NOMO-1 treated with DMSO at 0.1 percent for 48 hours (cell line): ENCODE results near the gene ARMC9.
"Not testable (repeated sequence)": the region's sequence is repeated elsewhere in the genome, so short reads cannot be mapped to it uniquely, and the experiment has no call there.

Source experiments
- DNase-seq: peaks from one replicate; lab custom pipeline; 2025; ENCODE audit not compliant: unreplicated experiment; lab: John Stamatoyannopoulos, UW

Gene ARMC9

DNA sequence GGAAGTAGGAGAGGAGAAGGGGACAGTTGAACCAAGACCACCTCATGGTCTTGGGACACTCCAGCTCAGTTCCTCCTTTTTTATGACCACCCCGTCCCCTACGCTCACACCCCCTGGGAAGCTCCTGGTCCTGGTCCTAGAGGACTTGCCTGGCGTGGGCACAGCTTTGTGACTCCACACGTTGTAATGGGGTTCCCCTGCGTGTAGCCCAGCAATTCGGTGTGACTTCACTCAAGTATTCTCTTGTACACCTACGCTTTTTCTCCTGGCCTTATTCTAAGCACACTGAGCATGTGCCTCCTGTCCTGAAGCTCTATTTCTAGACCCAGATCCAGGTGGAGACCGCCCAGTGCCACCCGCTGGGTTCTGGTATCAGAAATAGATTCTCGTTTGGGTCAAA, 161.0 kb downstream of the ARMC9 start:
- DNase-seq = no peak

GRCh38 chr2:231359948-231360347, 161.5 kb downstream of the ARMC9 start:
- DNase-seq = no peak

GRCh38 chr2:231360401-231360800, 162.0 kb downstream of the ARMC9 start:
- no peak for DNase-seq

- DNase-seq = peak; percentile 51
Measured at GRCh38 chr2:231360881-231361371, 162.5 kb downstream of the ARMC9 start.

GRCh38 chr2:231361701-231362554, 163.5 kb downstream of the ARMC9 start:
- DNase-seq = peak; percentile 89

- peak; percentile 31 for DNase-seq
Measured at GRCh38 chr2:231362555-231363184, 164.2 kb downstream of the ARMC9 start.

- no peak for DNase-seq
Measured at GRCh38 chr2:231364061-231364460, 165.6 kb downstream of the ARMC9 start.

DNA sequence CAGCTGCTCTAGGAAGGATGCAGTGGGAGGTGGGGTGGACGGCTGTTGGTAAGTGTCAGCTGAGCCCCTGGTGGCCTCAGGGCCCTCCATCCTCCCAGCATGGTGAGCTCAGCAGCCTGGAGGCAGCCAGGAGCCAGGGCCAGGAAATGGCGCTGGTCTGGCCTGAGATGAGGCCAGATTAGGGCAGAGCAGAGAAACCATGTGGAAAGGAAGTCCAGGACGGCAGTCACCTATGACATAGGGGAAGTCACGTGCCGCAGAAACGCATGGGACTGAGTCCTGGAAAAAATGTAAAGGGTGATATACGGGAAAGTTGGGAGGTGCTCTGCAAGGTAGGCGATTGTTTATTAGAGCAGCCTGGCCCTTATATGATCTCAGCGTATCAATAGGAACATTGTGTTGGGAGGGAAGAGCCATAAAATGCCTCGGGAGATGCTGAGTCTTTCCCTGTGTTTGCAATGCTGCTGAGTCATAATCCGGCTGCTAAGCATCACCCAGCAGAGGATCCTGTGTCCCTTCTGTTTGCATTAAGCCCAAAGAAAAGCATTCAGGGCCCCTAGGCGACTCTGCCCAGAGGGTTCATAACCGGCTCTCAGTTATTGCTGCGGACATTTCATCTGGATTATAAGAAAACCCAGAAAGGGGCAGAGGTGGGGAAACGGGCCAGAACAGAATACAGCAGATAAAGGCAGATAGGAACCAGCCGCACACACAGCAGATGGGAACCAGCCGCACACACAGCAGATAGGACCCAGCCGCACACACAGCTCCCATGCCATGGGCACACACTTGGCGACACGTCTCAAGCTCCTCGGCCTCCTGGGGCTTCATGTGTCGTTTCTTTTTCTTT, 166.8 kb downstream of the ARMC9 start:
- DNase-seq = no peak

DNA sequence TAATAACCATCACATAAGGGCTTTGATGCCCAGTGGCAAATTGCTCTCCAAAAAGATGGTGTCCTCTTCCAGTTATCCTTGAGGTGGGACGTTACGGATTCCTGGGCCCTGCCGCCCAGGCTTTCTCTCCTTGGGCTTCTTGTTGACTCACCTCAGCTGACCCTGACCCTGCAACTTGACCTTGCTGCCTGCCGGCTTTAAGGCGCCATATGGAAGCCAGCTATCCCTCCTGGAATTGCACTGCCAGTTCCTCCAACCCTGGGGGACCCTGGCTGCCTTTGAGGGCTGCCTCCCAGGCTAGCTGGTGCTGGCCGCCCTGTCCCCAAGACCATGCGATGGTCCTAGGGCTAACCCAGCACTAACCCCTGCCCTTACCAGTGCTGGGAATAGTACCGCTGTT, 168.7 kb downstream of the ARMC9 start:
- DNase-seq = no peak

DNA sequence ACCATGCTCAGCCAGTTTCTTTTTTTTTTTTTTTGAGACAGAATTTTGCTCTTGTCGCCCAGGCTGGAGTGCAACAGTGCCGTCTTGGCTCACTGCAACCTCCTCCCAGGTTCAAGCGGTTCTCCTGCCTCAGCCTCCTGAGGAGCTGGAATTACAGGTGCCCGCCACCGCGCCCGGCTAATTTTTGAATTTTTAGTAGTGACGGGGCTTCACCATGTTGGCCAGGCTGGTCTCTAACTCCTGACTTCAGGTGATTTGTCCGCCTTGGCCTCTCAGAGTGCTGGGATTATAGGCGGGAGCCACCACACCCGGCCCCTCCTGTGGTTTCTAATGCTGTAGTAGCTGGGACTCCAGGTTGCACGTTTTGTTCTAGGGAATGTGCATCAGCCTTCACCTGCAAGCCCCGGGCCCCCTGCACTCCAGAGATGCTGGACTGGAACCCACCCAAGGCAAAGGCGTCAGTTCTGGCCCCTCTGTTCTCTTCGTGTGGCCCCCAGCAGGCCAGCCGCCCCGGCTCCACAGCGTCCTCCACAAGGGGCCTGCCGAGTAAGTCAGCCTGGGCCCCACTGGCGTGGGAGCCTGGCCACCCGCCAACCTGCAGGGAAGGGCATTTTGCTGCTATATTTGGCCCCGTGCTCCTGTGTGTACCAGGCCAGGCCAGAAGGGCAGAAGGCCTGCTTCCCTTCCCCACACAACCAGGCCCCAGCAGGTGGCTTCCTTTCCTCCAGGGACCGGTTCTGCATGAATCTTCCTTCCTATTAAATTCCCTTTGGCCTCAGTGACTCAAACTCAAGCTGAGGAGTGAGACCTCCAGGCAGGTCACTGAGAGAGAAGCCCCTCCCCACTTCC, 171.4 kb downstream of the ARMC9 start:
- no peak for DNase-seq

GRCh38 chr2:231370429-231370748, 172.0 kb downstream of the ARMC9 start:
- DNase-seq = no peak

GRCh38 chr2:231370749-231371429, 172.5 kb downstream of the ARMC9 start:
- DNase-seq = no peak

DNA sequence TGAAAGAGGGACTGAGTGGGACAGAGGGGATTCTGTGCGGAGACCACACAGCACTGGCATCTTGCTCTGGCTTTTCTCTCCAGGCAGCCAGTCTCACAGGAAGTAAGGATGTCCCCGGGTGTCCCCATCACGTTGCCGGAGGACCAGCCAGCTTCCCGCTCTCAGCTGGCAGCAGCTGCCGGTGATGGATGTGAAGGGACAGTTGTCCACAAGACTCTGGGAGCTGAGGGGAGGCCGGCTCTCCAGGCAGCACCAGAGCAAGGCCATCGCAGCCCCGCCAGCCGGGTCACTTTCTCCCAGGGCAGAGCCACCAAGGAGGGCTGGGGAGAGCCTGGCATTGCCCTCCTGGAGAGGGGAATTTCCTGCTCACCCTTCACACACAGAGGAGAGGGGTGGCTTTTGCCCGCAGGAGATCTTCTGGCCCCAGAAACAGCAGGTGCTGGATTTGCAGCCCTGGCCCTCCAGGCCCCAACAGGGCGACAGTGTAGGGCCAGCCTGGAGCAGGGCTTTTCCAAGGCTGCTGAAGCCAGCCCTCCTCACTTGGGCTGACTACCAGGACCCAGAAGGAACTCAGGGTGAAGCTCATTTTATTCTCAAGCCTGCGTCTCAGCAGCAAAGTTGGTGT, 173.1 kb downstream of the ARMC9 start:
- no peak for DNase-seq

DNA sequence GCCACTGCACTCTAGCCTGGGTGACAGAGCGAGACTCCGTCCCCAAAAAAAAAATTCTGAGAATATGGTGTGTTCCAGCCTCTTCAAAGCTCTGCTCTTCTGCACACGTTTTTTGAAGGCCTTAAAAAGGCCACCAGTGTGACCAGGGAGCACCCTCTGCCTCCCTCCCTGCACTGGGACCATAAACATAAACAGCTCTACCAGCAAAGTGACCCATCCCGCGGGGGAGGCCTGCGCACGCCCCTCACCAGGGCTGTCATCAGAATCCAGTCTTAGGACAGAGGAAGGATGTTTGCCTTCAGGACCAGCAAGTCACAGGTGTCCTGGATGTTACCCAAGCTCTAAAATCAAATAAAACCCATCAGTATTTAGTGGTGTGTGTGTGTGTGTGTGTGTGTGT, 173.9 kb downstream of the ARMC9 start:
- no peak for DNase-seq

DNA sequence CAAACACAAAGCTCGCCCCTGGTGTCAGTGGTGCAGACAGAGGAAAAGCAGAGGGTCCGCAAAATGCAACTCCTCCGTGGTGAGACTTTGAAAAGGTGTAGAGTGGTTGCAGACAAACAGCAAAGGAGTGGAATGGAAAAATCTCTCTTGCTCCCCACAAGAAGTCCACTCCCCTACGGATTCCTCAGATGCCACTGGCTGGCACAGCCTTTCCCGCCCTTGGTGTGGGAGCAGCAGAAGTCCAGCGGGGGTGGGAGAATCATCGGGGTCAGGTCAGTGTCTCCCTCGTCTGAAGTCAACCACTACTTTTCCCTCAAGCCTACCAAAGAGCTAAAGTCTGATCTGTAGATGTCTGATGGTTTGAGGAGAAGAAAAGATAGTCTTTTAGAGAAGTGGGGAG, 174.8 kb downstream of the ARMC9 start:
- no peak for DNase-seq

DNA sequence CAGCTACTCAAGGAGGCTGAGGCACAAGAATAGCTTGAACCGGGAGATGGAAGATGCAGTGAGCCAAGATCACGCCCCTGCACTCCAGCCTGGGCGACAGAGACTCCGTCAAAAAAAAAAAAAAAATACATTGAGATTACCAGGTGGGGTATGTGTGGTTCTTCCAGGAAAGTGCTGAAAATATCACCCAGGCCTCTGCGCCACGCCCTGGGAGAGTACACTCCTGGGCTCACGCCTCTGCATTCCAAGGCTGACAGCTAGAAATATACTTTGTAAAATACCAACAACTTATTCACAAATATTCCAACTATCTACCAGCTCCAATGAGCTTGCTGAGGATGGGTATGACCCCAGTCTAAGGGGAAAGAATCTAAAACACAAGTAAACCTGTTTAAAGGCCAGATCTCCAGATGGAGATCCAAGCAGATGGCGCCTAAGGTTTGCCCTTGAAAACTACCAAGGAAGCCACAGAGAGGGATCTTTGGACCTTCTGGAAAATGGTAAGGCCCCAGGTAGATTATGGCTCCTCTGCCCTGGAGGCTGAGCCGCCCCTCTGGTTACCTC, 175.4 kb downstream of the ARMC9 start:
- DNase-seq = no peak

DNA sequence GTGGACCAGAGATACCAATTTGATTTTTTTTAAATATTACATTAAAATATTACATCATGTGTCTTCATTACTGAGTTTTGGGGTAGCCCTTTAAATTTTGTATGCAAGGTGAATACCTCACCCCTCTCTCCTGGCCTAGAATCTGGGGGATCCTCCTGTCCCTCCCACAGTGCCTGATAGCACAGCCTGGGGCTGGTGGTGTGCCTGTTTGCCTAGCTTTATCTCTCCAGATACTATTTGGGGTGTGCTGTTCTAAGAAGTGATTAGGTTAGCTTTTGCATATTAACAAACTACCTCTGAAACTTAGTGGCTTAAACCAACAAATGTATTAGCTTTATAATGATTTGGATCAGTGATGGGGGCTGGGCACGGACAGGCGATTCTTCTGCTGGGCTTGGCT, 176.3 kb downstream of the ARMC9 start:
- no peak for DNase-seq

- not testable (repeated sequence) for DNase-seq
Measured at GRCh38 chr2:231375994-231376615, 177.7 kb downstream of the ARMC9 start.

GRCh38 chr2:231376857-231377256, 178.4 kb downstream of the ARMC9 start:
- DNase-seq = no peak
